HTERT RPE-1 (cell line): ENCODE measurements around the gene LCE3B.
"Not testable (repeated sequence)": the region's sequence is repeated elsewhere in the genome, so short reads cannot be mapped to it uniquely, and the experiment has no call there.

Experiments used
- in situ Hi-C: fragments of 300-500 bp; cut with MboI; formaldehyde crosslinking; loops from 4 replicates; pipeline ENCODE4 v1.14.3; 2020; ENCODE audit warnings: low sequenced_read_pairs

LCE3B gene

GRCh38 chr1:152613511-152613910 lies at the start of gene LCE3B:
TSS of gene LCE3B (plus strand) at chr1:152613811. CDS start at chr1:152613811, 0 bp downstream.
- in situ Hi-C loops: no loop called here

- in situ Hi-C loops: no loop called here
These were observed 48.5 kb upstream of the LCE3B start for GRCh38 chr1:152565115-152565514.

GRCh38 chr1:152565535-152566215 lies 47.9 kb upstream of the LCE3B start:
- in situ Hi-C loops: no loop called here

GRCh38 chr1:152566681-152567080 lies 46.9 kb upstream of the LCE3B start, which contains the start of gene LCE3E:
TSS of gene LCE3E (minus strand) at chr1:152566780. CDS start at chr1:152566208, 572 bp downstream.
- in situ Hi-C loops: no loop called here

GRCh38 chr1:152577168-152577567 lies 36.4 kb upstream of the LCE3B start:
- in situ Hi-C loops: no loop called here

- in situ Hi-C loops: not testable (repeated sequence)
These were observed 34.1 kb upstream of the LCE3B start for GRCh38 chr1:152579526-152579925.

- in situ Hi-C loops: no loop called here
These were observed 33.2 kb upstream of the LCE3B start, which contains the start of gene LCE3D for GRCh38 chr1:152580433-152580832. TSS of gene LCE3D (minus strand) at chr1:152580516. CDS start at chr1:152579936, 580 bp downstream.

- in situ Hi-C loops: no loop called here
These were observed 31.0 kb upstream of the LCE3B start for GRCh38 chr1:152582647-152583046.

GRCh38 chr1:152585586-152585985 lies 28.0 kb upstream of the LCE3B start:
- in situ Hi-C loops: no loop called here

- in situ Hi-C loops: no loop called here
These were observed 16.6 kb upstream of the LCE3B start for GRCh38 chr1:152596986-152597385.

GRCh38 chr1:152599934-152600333 lies 13.7 kb upstream of the LCE3B start, which contains the start of gene LCE3C:
TSS of gene LCE3C (plus strand) at chr1:152600234. CDS start at chr1:152600732, 498 bp downstream.
- in situ Hi-C loops: no loop called here

- in situ Hi-C loops: no loop called here
These were observed 8.4 kb downstream of the LCE3B start for GRCh38 chr1:152621993-152622392.

- in situ Hi-C loops: no loop called here
These were observed 9.2 kb downstream of the LCE3B start, which contains the start of gene LCE3A for GRCh38 chr1:152622803-152623202. TSS of gene LCE3A (minus strand) at chr1:152623103. CDS start at chr1:152623103, 0 bp downstream.

- in situ Hi-C loops: no loop called here
These were observed 9.7 kb downstream of the LCE3B start for GRCh38 chr1:152623203-152623844.

- in situ Hi-C loops: no loop called here
These were observed 13.1 kb downstream of the LCE3B start for GRCh38 chr1:152626744-152627143.

GRCh38 chr1:152630596-152630995 lies 17.0 kb downstream of the LCE3B start:
- in situ Hi-C loops: no loop called here

GRCh38 chr1:152640351-152640750 lies 26.7 kb downstream of the LCE3B start:
- in situ Hi-C loops: no loop called here

GRCh38 chr1:152643945-152644344 lies 30.3 kb downstream of the LCE3B start:
- in situ Hi-C loops: no loop called here

GRCh38 chr1:152645146-152645545 lies 31.5 kb downstream of the LCE3B start:
- in situ Hi-C loops: no loop called here

GRCh38 chr1:152646656-152647055 lies 33.0 kb downstream of the LCE3B start:
- in situ Hi-C loops: no loop called here

- in situ Hi-C loops: no loop called here
These were observed 40.5 kb downstream of the LCE3B start for GRCh38 chr1:152654110-152654509.

GRCh38 chr1:152656459-152656858 lies 42.8 kb downstream of the LCE3B start:
- in situ Hi-C loops: no loop called here
